Endothelial cell of umbilical vein (primary cell): ENCODE results near the gene HSD17B2. TPM values are rescaled to one million over a fixed set of nuclear protein-coding genes. Genes with fewer than 3 reads are reported as not detected.

ENCODE experiments used
- BruUV-seq: library from RNA; stranded (reverse); fragments of 400-500 nt; replicated peaks from 2 replicates; lab custom pipeline; 2021; lab: Mats Ljungman, UMichigan
- CTCF ChIA-PET: fragments of 300-600, 350-600 bp; sonication (Branson Sonifier 250); formaldehyde crosslinking; loops from one replicate; lab custom pipeline; 2021; ENCODE audit warnings: antibody characterized with exemption, inconsistent platforms; lab: Charles Lee
- POLR2A ChIA-PET: fragments of 300-600, 350-600 bp; sonication (Branson Sonifier 250); formaldehyde crosslinking; loops from one replicate; lab custom pipeline; 2021; ENCODE audit warnings: antibody characterized with exemption, inconsistent platforms; lab: Charles Lee
- DNase-seq: peaks from one replicate; pipeline ENCODE4 v3.0.0-alpha.2; 2011; ENCODE audit warnings: low read depth, low spot score
- FAIRE-seq: peaks from 2 replicates; lab custom pipeline; 2011; peaks lifted over from hg19 to GRCh38; lab: Jason Lieb, UNC
- H2AFZ ChIP-seq: 2 replicates; pipeline ENCODE4 v1.6.0; 2012; ENCODE audit warnings: low read depth, low read length, control low read depth, inconsistent platforms
- H3K27ac ChIP-seq: 2 replicates; pipeline ENCODE4 v1.5.1; 2011; ENCODE audit warnings: low read depth, mild to moderate bottlenecking, control low read depth, low read length, moderate library complexity; ENCODE audit not compliant: insufficient read depth
- H3K27me3 ChIP-seq, 2 experiments: 2 replicates each; pipeline versions ENCODE4 v1.6.0 to v1.6.1; 2011; ENCODE audit warnings: low read length in 2 of 2, mixed read lengths in 1 of 2; ENCODE audit not compliant: control insufficient read depth in 2 of 2, insufficient read depth in 2 of 2
- H3K36me3 ChIP-seq, 2 experiments: 2 replicates in 1 of 2; 3 replicates in 1 of 2; pipeline ENCODE4 v1.5.1; 2011; ENCODE audit warnings: low read length in 2 of 2, mild to moderate bottlenecking in 1 of 2, moderate library complexity in 1 of 2; ENCODE audit not compliant: control insufficient read depth in 2 of 2, insufficient read depth in 2 of 2; ENCODE audit errors: extremely low read depth in 1 of 2
- H3K4me1 ChIP-seq: 3 replicates; pipeline ENCODE4 v1.5.1; 2011; ENCODE audit warnings: mild to moderate bottlenecking, low read length; ENCODE audit not compliant: control insufficient read depth, insufficient read depth; ENCODE audit errors: extremely low read depth
- H3K4me2 ChIP-seq: 2 replicates; pipeline ENCODE4 v1.6.1; 2011; ENCODE audit warnings: low read length, control low read depth, mixed read lengths; ENCODE audit not compliant: insufficient read depth
- H3K4me3 ChIP-seq, 3 experiments: fragments of 200-600 bp in 1 of 3; sonication (generic), shearing (Covaris generic) in 1 of 3; replicated peaks in 1 of 3; 2 replicates each; pipeline ENCODE4 v1.5.1; 2011 to 2016; ENCODE audit warnings: control low read depth in 3 of 3, low read length in 3 of 3, mild to moderate bottlenecking in 2 of 3, inconsistent platforms in 1 of 3, low read depth in 1 of 3, moderate library complexity in 1 of 3; ENCODE audit not compliant: insufficient read depth in 1 of 3
- H3K79me2 ChIP-seq: 2 replicates; pipeline ENCODE4 v1.6.0; 2012; ENCODE audit warnings: low read length, inconsistent platforms; ENCODE audit not compliant: control insufficient read depth, insufficient read depth
- H3K9ac ChIP-seq: replicated peaks from 2 replicates; pipeline ENCODE3; 2011; ENCODE audit warnings: low read length, control low read depth; ENCODE audit not compliant: insufficient read depth; ENCODE audit errors: extremely low read depth
- H3K9me1 ChIP-seq: replicated peaks from 3 replicates; pipeline ENCODE4 v1.6.0; 2011; ENCODE audit warnings: mild to moderate bottlenecking, low read length; ENCODE audit not compliant: control insufficient read depth, insufficient read depth; ENCODE audit errors: extremely low read depth
- H3K9me3 ChIP-seq: replicated peaks from 2 replicates; pipeline ENCODE4 v1.5.1; 2012; ENCODE audit warnings: low read length, inconsistent platforms; ENCODE audit not compliant: control insufficient read depth, insufficient read depth
- H4K20me1 ChIP-seq: replicated peaks from 2 replicates; pipeline ENCODE3; 2011; ENCODE audit warnings: mild to moderate bottlenecking, low read length; ENCODE audit not compliant: control insufficient read depth, insufficient read depth; ENCODE audit errors: extremely low read depth
- EZH2 ChIP-seq: IDR thresholded peaks from 2 replicates; pipeline ENCODE4 v1.6.1; 2012; ENCODE audit warnings: borderline replicate concordance, low read depth, mild to moderate bottlenecking, moderate library complexity, low read length, inconsistent platforms; ENCODE audit not compliant: severe bottlenecking
- FOS ChIP-seq: IDR thresholded peaks from 2 replicates; pipeline ENCODE4 v1.6.1; 2011; ENCODE audit warnings: mild to moderate bottlenecking, low read length, moderate library complexity, borderline replicate concordance; ENCODE audit not compliant: insufficient read depth
- GATA2 ChIP-seq: IDR thresholded peaks from 2 replicates; pipeline ENCODE4 v1.7.0; 2011; ENCODE audit warnings: low read depth, mild to moderate bottlenecking, moderate library complexity, mixed read lengths, low read length; ENCODE audit not compliant: insufficient read length, insufficient read depth
- JUN ChIP-seq: IDR thresholded peaks from 2 replicates; pipeline ENCODE4 v1.6.1; 2011; ENCODE audit warnings: borderline replicate concordance, low read depth; ENCODE audit not compliant: insufficient read length, insufficient read depth
- MYC ChIP-seq: IDR thresholded peaks from one replicate; pipeline ENCODE4 v1.6.1; 2011; ENCODE audit warnings: mild to moderate bottlenecking, low read depth, low read length
- POLR2A ChIP-seq: IDR thresholded peaks from 2 replicates; pipeline ENCODE4 v1.6.1; 2012; ENCODE audit warnings: low read depth, mild to moderate bottlenecking, control low read depth, low read length
- POLR2AphosphoS5 ChIP-seq: IDR thresholded peaks from 2 replicates; pipeline ENCODE4 v1.6.1; 2012; ENCODE audit warnings: low read depth, mild to moderate bottlenecking, control low read depth, low read length, moderate library complexity; ENCODE audit not compliant: insufficient read depth
- dilution Hi-C: fragments of 300-500 bp; cut with MboI; formaldehyde crosslinking; loops from one replicate; pipeline ENCODE4 v1.15.0; 2019; ENCODE audit warnings: low sequenced_read_pairs; ENCODE audit not compliant: extremely low pct_ligation_motif_present
- intact Hi-C: fragments of 100-400 bp; cut with micrococcal nuclease; formaldehyde crosslinking; loops from one replicate; pipeline ENCODE4 v1.10.0; 2022
- polyA plus RNA-seq, 4 experiments: library from polyadenylated mRNA; depleted of rRNA in 3 of 4; stranded (reverse) in 3 of 4; unstranded in 1 of 4; fragments of >200 nt; gene quantifications; 2 replicates each; pipeline versions ENCODE4 v1.2.1 to v1.2.3, GENCODE V29; 2011 to 2012; ENCODE audit warnings: missing spikeins in 1 of 4
- total RNA-seq: library from RNA; stranded (reverse); gene quantifications from 2 replicates; pipeline ENCODE4 v1.2.3, GENCODE V29; 2021
- TF ChIP-seq, protein P1 (sequence below): IDR thresholded peaks from 2 replicates; pipeline ENCODE4 v1.6.1; 2011; ENCODE audit not compliant: insufficient read depth, insufficient read length
- TF ChIP-seq, protein P2 (sequence below), 2 donors: IDR thresholded peaks; 1 replicate in 1 of 2; 2 replicates in 1 of 2; pipeline ENCODE4 v1.5.1; 2011; ENCODE audit warnings: low read length in 2 of 2, mild to moderate bottlenecking in 2 of 2, moderate library complexity in 2 of 2, control low read depth in 1 of 2, inconsistent platforms in 1 of 2, low read depth in 1 of 2; ENCODE audit not compliant: insufficient read depth in 1 of 2; ENCODE audit errors: extremely low read depth in 1 of 2

Gene HSD17B2
- total and polyA plus RNA-seq, 2 donors (not counting 3 experiments of a cell fraction or from before 2014, with no cell fraction given), result 1.2 to 4.5 TPM

DNA sequence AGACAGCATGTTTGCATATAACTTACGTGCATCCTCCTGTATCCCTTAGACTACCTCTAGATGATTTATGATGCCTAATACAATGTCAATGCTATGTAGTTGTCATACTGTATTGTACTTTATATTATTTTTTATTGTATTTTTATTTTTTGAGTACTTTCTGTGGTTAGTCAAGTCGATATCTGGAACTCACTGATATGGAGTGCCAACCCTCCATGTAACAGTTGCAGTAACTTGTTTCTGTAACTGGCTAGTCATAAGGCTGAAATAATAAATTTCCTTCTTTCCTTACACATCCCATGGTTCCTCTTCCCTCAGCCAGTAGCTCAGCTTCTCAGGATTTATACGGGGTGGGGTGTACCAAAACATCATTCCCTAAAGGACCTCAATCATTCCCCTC is 111.5 kb downstream of the HSD17B2 start:
- Histone ChIP-seq H3K9ac (no peak overlapping the region), H2AFZ (no peak overlapping the region), H3K4me1 (no peaks in the 10 kb centered on the region), H3K9me3 (no peaks in the 10 kb centered on the region), H4K20me1 (no peaks in the 10 kb centered on the region), H3K27me3 (no peaks in the 10 kb centered on the region), H3K79me2 (no peaks in the 10 kb centered on the region), H3K4me3 (no peak overlapping the region), H3K9me1 (no peaks in the 10 kb centered on the region), H3K27ac (no peak overlapping the region), H3K4me2 (no peak overlapping the region), H3K36me3 (peaks cover 3 to 6% of the 10 kb centered on the region in 2 experiments)
- DNase-seq (no peak), FAIRE-seq (no peak)
- ChIA-PET POLR2A (no interaction called here), CTCF (no interaction called here)
- TF ChIP-seq JUN, result no peak
- intact Hi-C loops, result no loop called here
- BruUV-seq, result no TSS peak
- dilution Hi-C loops, result no loop called here

DNA sequence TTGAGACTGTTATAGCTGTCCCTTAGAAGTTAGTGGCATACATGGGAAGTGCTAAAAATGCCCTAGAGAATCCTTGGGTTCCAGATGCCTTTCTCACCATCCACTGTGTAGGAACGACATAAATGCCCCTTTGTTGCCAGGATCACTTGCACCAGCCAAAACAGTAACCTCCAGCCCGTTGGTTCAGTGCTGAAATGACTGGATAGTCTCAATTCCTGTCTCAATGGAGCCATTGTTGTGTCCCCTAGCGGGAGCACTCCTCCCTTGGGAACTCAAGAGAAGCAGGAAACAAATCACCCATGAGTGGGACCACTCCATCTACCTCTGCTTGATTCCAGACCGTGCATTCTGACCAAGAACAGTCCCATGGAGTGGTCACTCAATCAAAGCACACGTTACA is 111.9 kb downstream of the HSD17B2 start:
- H3K4me2 ChIP-seq, result no peak overlapping the region
- CTCF ChIA-PET, result no interaction called here

More for the DNA sequence above, 111.9 kb downstream of the HSD17B2 start:
- BruUV-seq, result no TSS peak
- Histone ChIP-seq H3K79me2 (no peaks in the 10 kb centered on the region), H3K27ac (no peak overlapping the region), H3K27me3 (no peaks in the 10 kb centered on the region), H3K4me1 (no peaks in the 10 kb centered on the region), H3K4me3 (no peak overlapping the region), H3K9me1 (no peaks in the 10 kb centered on the region), H3K36me3 (peaks cover 3 to 6% of the 10 kb centered on the region in 2 experiments), H2AFZ (no peak overlapping the region), H3K9ac (no peak overlapping the region), H4K20me1 (no peaks in the 10 kb centered on the region), H3K9me3 (no peaks in the 10 kb centered on the region)
- intact Hi-C loops (no loop called here), dilution Hi-C loops (no loop called here)
- TF ChIP-seq MYC, result no peak
- TF ChIP-seq, protein P1, sequence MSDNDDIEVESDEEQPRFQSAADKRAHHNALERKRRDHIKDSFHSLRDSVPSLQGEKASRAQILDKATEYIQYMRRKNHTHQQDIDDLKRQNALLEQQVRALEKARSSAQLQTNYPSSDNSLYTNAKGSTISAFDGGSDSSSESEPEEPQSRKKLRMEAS, result no peak
- TF ChIP-seq, protein P2, sequence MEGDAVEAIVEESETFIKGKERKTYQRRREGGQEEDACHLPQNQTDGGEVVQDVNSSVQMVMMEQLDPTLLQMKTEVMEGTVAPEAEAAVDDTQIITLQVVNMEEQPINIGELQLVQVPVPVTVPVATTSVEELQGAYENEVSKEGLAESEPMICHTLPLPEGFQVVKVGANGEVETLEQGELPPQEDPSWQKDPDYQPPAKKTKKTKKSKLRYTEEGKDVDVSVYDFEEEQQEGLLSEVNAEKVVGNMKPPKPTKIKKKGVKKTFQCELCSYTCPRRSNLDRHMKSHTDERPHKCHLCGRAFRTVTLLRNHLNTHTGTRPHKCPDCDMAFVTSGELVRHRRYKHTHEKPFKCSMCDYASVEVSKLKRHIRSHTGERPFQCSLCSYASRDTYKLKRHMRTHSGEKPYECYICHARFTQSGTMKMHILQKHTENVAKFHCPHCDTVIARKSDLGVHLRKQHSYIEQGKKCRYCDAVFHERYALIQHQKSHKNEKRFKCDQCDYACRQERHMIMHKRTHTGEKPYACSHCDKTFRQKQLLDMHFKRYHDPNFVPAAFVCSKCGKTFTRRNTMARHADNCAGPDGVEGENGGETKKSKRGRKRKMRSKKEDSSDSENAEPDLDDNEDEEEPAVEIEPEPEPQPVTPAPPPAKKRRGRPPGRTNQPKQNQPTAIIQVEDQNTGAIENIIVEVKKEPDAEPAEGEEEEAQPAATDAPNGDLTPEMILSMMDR (IDR thresholded peaks at IDR 0.05; ENCODE audit: extremely low read depth in 1 of 2, insufficient read depth in 1 of 2, low read depth in 1 of 2, low read length in 2 of 2), result no peak
- no peak for TF ChIP-seq EZH2
- TF ChIP-seq POLR2A, result no peak
- TF ChIP-seq JUN, result no peak
- TF ChIP-seq FOS, result no peak
- no peak for TF ChIP-seq GATA2
- TF ChIP-seq POLR2AphosphoS5, result no peak
- DNase-seq (no peak), FAIRE-seq (no peak)
- POLR2A ChIA-PET, result no interaction called here
